ENCODE measurements around the gene VAV2. TPM values are rescaled to one million over a fixed set of nuclear protein-coding genes. Genes with fewer than 3 reads are reported as not detected.

Gene VAV2
- total and polyA plus RNA-seq, 12 donors: 2.9 to 7.1 (median 5.0) TPM

- ATAC-seq: peak in 1 of 8 donors; percentile 17
Measured at GRCh38 chr9:133887540-133888047, 104.5 kb downstream of the VAV2 start.

GRCh38 chr9:133886563-133887501 is 105.3 kb downstream of the VAV2 start:
- WGBS, 2 donors: 82 to 84% methylated on average over 13 to 14 of the region's 14 CpGs
- H3K27ac ChIP-seq: no peak overlapping the region
- peak in 1 of 8 donors; percentile 29 for ATAC-seq

More at GRCh38 chr9:133887540-133888047, 104.5 kb downstream of the VAV2 start:
- no peak for DNase-seq
- no peak for TF ChIP-seq CTCF (IDR thresholded peaks at IDR 0.05)
- intact Hi-C loops (cut with DNase I): no loop called here
- 79 to 81% methylated on average over 18 of the region's 18 CpGs for WGBS, 2 donors
- Histone ChIP-seq H3K4me3 (no peak overlapping the region), H3K9me3 (no peaks in the 10 kb centered on the region), H3K36me3 (no peaks in the 10 kb centered on the region), H3K27ac (no peak overlapping the region), H3K27me3 (no peaks in the 10 kb centered on the region), H3K4me1 (peaks cover 0 to 11% (median 0%) of the 10 kb centered on the region in 9 donors)

GRCh38 chr9:133884907-133885744 is 107.0 kb downstream of the VAV2 start:
- H3K36me3 ChIP-seq: no peaks in the 10 kb centered on the region
- no peak for DNase-seq
- intact Hi-C loops (cut with DNase I): no loop called here
- no peaks in the 10 kb centered on the region for H3K27me3 ChIP-seq
- no peak overlapping the region for H3K4me3 ChIP-seq
- peaks cover 0 to 25% (median 4%) of the 10 kb centered on the region in 9 donors for H3K4me1 ChIP-seq
- H3K9me3 ChIP-seq: no peaks in the 10 kb centered on the region
- no peak for ATAC-seq
- H3K27ac ChIP-seq: no peak overlapping the region
- no peak for TF ChIP-seq CTCF (IDR thresholded peaks at IDR 0.05)
- 91 to 94% methylated on average over 19 of the region's 19 CpGs for WGBS, 2 donors

More at GRCh38 chr9:133886563-133887501, 105.3 kb downstream of the VAV2 start:
- DNase-seq: no peak
- no peak for TF ChIP-seq CTCF (IDR thresholded peaks at IDR 0.05)
- Histone ChIP-seq H3K4me3 (no peak overlapping the region), H3K27me3 (no peaks in the 10 kb centered on the region), H3K9me3 (no peaks in the 10 kb centered on the region), H3K36me3 (no peaks in the 10 kb centered on the region), H3K4me1 (peaks cover 0 to 16% (median 3%) of the 10 kb centered on the region in 9 donors)
- intact Hi-C loops (cut with DNase I): no loop called here
